HG02678 (cell line): Measurements from ENCODE around the gene ELK4.

Experiments used
- ATAC-seq: cut with Tn5 transposase; IDR thresholded peaks from one replicate; pipeline ENCODE4 v1.9.1; 2021; ENCODE audit warnings: mild to moderate bottlenecking, moderate library complexity; ENCODE audit not compliant: unreplicated experiment

Gene ELK4, protein sequence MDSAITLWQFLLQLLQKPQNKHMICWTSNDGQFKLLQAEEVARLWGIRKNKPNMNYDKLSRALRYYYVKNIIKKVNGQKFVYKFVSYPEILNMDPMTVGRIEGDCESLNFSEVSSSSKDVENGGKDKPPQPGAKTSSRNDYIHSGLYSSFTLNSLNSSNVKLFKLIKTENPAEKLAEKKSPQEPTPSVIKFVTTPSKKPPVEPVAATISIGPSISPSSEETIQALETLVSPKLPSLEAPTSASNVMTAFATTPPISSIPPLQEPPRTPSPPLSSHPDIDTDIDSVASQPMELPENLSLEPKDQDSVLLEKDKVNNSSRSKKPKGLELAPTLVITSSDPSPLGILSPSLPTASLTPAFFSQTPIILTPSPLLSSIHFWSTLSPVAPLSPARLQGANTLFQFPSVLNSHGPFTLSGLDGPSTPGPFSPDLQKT

GRCh38 chr1:205631768-205632668 is at the start of gene ELK4:
TSS of gene ELK4 (minus strand) at chr1:205632011. CDS start at chr1:205623882, 8,129 bp downstream.
- peak; percentile 82 for ATAC-seq

- ATAC-seq = no peak
Observed at GRCh38 chr1:205681364-205681763, 49.6 kb upstream of the ELK4 start.

- ATAC-seq = peak; percentile 55
Observed at GRCh38 chr1:205680073-205680851, 48.5 kb upstream of the ELK4 start, which contains the start of gene SLC45A3. TSS of gene SLC45A3 (minus strand) at chr1:205680509. CDS start at chr1:205664656, 15,853 bp downstream.

GRCh38 chr1:205678286-205679111 is 46.7 kb upstream of the ELK4 start:
- ATAC-seq = no peak

DNA sequence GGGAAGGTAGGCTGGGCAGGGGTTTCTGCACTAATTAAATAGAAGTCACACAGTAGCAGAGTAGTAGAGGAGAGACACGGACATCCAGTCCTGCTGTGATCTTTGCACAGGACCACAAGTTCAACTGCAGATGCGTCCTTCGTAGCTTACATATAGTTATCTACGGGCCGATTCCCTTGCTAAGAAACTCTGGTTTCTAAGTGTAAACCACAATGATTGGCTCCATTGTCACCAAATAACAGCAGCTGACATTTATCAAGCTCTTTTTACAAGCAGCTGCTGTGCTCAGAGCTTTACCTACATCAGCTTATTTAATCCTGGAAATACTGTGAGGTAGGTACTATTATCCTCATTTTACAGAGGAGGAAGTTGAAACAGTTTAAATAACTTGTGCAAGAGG is 45.4 kb upstream of the ELK4 start:
- no peak for ATAC-seq

GRCh38 chr1:205676597-205676996 is 44.8 kb upstream of the ELK4 start:
- no peak for ATAC-seq

DNA sequence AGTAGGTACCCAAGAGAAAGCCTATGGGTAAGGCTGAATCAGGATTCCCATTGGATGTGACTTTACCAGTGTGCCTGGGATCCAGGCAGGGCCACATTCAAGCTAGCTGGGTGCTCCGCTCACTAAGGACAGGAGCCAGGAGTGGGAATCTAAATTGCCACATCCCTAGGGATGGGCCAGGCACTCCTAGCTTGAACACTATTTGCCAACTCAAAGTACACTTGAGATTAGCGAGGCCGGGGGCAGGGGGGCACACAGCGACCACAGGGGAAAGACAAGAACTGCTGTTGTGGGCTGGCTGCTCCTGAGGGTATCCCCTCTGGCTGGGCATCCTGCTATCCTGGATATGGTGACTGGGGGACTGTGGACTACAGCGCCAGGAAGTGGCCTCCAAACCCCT is 44.2 kb upstream of the ELK4 start:
- ATAC-seq = no peak

GRCh38 chr1:205675247-205675646 is 43.4 kb upstream of the ELK4 start:
- no peak for ATAC-seq

- ATAC-seq = no peak
Observed at GRCh38 chr1:205672970-205673369, 41.2 kb upstream of the ELK4 start.

- no peak for ATAC-seq
Observed at GRCh38 chr1:205672395-205672889, 40.6 kb upstream of the ELK4 start.

GRCh38 chr1:205670611-205671430 is 39.0 kb upstream of the ELK4 start:
- ATAC-seq = no peak

DNA sequence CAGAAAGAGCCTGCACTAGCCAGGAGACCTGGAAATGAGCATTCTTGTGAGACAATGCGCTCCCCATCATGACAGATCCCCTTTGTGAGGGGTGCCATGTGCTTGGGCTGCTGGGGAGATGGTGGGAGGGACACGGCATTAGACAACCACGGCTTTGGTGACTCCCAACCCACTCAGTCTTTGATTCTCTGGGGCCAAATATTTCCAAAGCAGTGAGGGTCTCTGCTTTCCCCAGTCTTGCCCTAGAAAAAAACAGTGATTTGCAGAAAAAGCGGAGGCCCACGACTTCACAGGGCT is 38.3 kb upstream of the ELK4 start:
- ATAC-seq = no peak

DNA sequence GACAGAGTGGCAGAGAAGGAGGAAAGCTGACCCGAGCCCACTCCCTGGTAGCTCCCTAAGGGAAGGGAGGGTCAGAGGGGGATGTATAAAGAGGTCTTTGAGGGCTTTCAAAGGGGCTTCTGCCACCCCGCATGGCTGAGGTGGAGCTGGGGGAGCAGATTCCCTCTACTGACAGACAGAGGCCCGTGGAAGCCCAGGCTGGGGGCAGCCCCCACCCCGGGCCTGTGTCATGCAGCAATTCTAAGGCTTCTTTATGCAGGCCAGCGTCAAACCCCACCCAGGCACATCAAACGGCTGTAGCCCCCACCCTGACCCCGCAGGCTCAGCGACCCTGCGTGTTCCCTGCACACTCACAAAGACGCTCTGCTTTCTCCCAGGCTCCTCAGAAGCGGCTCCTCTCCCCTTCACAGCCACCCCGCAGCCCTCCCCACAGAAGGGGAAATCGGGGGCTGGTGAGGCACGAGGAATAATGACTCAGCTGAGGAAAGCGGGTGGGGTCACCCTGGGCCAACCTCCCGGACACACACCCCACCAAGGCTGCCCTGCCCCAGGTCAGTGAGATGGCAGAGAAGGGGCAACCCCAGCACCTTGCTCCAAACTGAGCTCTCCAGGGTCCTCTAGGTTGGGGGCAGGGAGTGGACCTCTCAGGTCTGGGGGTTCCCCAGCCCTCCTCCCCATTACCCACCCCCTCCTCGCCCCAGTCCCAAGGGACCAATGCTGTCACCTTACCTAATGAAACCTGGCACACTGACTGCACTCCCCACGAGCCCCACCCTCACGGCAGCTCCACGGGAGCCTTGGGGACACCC is 37.7 kb upstream of the ELK4 start:
- ATAC-seq = peak; percentile 40

DNA sequence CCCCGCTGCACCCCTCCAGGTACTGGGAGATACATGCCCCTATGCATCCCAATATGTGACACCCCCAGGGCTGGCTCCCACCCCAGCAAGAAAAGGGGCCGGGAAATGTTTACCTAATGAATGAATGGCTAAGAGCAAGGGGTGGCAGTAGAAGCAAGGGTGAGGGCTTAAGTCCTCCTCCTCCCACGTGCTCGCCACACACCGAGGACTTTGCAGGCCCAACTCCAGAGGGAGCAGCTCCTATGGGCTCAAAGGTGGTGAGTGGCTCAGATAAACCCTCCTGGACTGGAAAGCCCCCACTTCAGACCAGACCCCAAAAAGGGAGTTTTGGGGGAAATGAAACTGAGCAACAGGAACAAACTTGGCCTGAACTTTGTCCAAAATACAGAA is 37.1 kb upstream of the ELK4 start:
- ATAC-seq = peak; percentile 31

DNA sequence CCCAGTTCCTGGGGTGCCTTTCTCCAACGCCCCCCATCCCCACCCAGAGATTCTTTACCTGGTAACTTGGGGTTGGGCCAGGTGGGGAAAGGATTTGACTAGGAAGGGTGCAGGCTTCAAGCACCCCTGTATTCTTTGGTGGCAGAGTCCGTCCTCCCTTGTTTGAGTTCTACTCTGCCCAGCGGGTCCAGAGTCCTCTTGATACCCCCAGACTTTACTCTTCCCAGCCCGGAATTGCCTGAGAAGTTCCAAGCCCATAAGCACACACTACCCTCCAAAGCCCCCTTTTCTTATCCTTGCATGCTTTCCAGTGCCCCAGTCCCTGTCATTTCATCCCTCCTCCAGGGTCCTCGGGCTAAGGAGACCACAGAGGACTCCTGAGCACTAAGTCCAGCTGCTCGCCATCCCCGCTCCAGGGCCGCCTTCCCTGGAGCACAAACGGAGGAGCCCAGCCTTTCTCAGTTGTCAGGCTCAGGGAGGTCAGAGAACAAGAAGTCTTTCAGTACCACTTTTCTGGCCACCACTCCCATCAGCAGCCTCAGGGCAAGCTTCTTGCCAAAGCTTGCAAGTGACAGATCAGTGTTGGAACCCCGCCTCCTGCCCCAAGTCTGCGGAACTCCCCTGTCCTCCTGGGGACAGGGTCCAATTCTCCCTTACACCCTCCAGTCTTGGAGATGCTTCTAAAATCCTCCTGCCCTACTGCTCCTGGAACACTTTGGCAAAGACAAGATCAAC is 36.3 kb upstream of the ELK4 start:
- ATAC-seq = no peak

DNA sequence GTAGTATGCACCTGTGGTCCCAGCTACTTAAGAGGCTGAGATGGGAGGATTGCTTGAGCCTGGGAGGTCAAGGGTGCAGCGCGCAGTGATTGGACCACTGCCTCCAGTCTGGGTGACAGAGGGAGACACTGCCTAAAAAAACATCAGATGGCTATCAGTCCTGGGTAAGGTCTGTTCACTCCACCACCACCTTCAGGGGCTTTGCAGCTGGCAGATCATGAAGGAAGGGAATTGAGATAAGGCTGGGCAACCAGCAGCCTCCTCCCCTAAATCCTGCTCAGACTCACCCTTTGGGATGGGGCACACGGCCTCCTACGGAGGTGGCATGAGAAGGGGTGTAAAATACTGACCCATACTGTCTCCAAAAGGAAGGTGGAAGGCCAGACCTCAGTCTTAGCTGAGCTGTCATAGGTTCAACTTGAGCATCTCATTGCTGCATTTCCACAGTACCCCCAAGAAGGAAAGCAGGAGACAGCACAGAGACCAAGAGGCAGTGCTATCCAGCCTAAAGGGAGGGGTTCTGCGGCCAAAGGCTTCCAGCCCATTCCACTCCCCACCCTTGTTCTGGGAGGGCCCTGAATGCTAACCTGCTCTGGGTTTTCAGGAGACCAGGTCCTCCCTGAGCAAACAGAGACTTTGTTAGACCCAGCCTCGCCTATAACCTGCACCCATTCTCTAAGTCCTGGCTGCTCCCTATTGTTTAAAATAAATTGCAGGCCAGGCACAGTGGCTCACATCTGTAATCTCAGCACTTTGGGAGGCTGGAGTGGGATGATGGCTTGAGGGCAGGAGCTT is 34.8 kb upstream of the ELK4 start:
- no peak for ATAC-seq
